ENCODE results near the gene ELAVL2. TPM values are rescaled to one million over a fixed set of nuclear protein-coding genes. Genes with fewer than 3 reads are reported as not detected.

The ELAVL2 gene
- total and polyA plus RNA-seq, 2 of the 4 experiments (the other 2 are of a cell fraction), result 0.36 TPM; not detected in 1

DNA sequence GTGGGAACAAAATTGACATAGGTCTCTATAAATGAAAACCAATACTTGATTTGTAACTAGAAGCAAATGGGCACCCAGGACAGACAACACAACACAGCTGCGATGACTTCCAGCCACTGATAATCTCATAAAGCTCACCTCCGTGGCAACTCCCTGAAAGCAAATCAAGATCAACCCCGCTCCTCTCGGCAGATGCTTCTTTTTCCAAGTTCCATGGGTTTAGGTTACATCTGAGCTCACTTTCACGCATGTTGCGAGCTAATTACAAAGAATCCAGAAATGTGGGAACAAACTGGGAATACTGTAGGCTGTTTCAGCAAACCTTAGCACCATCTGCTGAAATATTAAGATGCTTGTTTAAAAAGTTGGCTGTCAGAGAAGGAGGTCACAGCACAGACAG, 153.9 kb downstream of the ELAVL2 start:
- intact Hi-C loops (cut with micrococcal nuclease), result no loop called here
- no peak overlapping the region for H3K14ac ChIP-seq (replicated peaks; ENCODE audit: low read depth, low read length)
- no peak overlapping the region for H3K23ac ChIP-seq (ENCODE audit: low read depth, low read length)
- H4K91ac ChIP-seq (ENCODE audit: insufficient read depth, low read depth, low read length), result no peak overlapping the region
- no peak for TF ChIP-seq MAFK (IDR thresholded peaks at IDR 0.05; ENCODE audit: low read depth, low read length)
- no peak for TF ChIP-seq MXI1 (IDR thresholded peaks at IDR 0.05; ENCODE audit: borderline replicate concordance, low read depth, low read length)
- TF ChIP-seq RFX5 (IDR thresholded peaks at IDR 0.05; ENCODE audit: low read depth, low read length), result no peak
- no peak for TF ChIP-seq CHD1 (IDR thresholded peaks at IDR 0.05; ENCODE audit: low read depth, low read length)
- TF ChIP-seq POLR2A (IDR thresholded peaks at IDR 0.05; ENCODE audit: low read depth, low read length), result no peak
- TF ChIP-seq FOS (IDR thresholded peaks at IDR 0.05; ENCODE audit: low read depth, low read length), result no peak
- no peak overlapping the region for H2BK5ac ChIP-seq (ENCODE audit: low read depth, low read length, poor library complexity, severe bottlenecking)
- peaks cover 8% of the 10 kb centered on the region; the same call in 1 of the 2 replicates for H3K9me3 ChIP-seq (ENCODE audit: control insufficient read depth, insufficient read depth, low read length)
- H3K4me1 ChIP-seq (ENCODE audit: control insufficient read depth, insufficient read depth, low read length), result no peaks in the 10 kb centered on the region
- no peak overlapping the region for H2AFZ ChIP-seq (replicated peaks; ENCODE audit: low read length, poor library complexity)
- no peak for ATAC-seq (ENCODE audit: low read depth)
- H2BK20ac ChIP-seq (ENCODE audit: low read depth, low read length), result no peak overlapping the region
- no peaks in the 10 kb centered on the region for H4K20me1 ChIP-seq (ENCODE audit: insufficient read depth, low read length)
- H2BK15ac ChIP-seq (ENCODE audit: low read depth, low read length), result no peak overlapping the region
- H3K9me1 ChIP-seq (ENCODE audit: insufficient read depth, low read length), result no peaks in the 10 kb centered on the region
- H3K4me2 ChIP-seq (ENCODE audit: low read depth, low read length), result no peak overlapping the region
- no peak overlapping the region for H3K56ac ChIP-seq (ENCODE audit: extremely low read depth, insufficient read depth, low read length)
- no peak overlapping the region for H4K5ac ChIP-seq (ENCODE audit: low read depth, low read length)
- POLR2A ChIA-PET (ENCODE audit: unreplicated experiment), result no interaction called here
- H2BK120ac ChIP-seq (ENCODE audit: low read depth, low read length), result no peak overlapping the region
- no peak for DNase-seq
- H3K4me3 ChIP-seq (ENCODE audit: insufficient read depth, low read depth, low read length), result no peak overlapping the region
- no peak overlapping the region for H3K9ac ChIP-seq (ENCODE audit: low read depth, low read length)
- no TSS peak for BruUV-seq (replicated peaks)
- H2AK5ac ChIP-seq (ENCODE audit: low read depth, low read length), result no peak overlapping the region
- H3K18ac ChIP-seq (ENCODE audit: low read depth, low read length), result no peak overlapping the region
- no peaks in the 10 kb centered on the region for H3K36me3 ChIP-seq (ENCODE audit: control insufficient read depth, insufficient read depth, low read length)
- in situ Hi-C loops (cut with MboI; ENCODE audit: low sequenced_read_pairs), result no loop called here
- WGBS, 2 experiments (ENCODE audit: extremely low coverage in 2 of 2, insufficient read length in 1 of 2), result 72% methylated on average over 3 of the region's 6 CpGs; no CpG with 5 or more reads in 1 of the 2 experiments
- dilution Hi-C loops (cut with HindIII; ENCODE audit: low sequenced_read_pairs, unreplicated experiment), result no loop called here
- H3K4ac ChIP-seq (ENCODE audit: low read depth, low read length), result no peak overlapping the region
- no peaks in the 10 kb centered on the region for H3K27me3 ChIP-seq (ENCODE audit: control insufficient read depth, insufficient read depth, low read length)
- no peaks in the 10 kb centered on the region for H3K79me1 ChIP-seq (ENCODE audit: low read depth in 1 of 2, low read length in 2 of 2)
- CTCF ChIA-PET, result no interaction called here
- no peak overlapping the region for H2AK9ac ChIP-seq (replicated peaks; ENCODE audit: low read depth, low read length, poor library complexity)
- H4K8ac ChIP-seq (ENCODE audit: low read depth in 2 of 2, low read length in 2 of 2), result no peak overlapping the region
- no peak overlapping the region for H3K27ac ChIP-seq (ENCODE audit: insufficient read depth, low read length)
